IMR-90 (cell line): ENCODE data around the gene GALNT5.

Experiments used
- BHLHE40 ChIP-seq: fragments of 150-350 bp; IDR thresholded peaks from 2 replicates; pipeline ENCODE4 v1.6.1; 2016; ENCODE audit warnings: mild to moderate bottlenecking, low read depth, low read length
- CEBPB ChIP-seq: IDR thresholded peaks from 2 replicates; pipeline ENCODE4 v1.6.1; 2012; ENCODE audit warnings: low read depth, low read length, improper control_type of control experiment
- FOS ChIP-seq: fragments of 150-350 bp; IDR thresholded peaks from 2 replicates; pipeline ENCODE4 v1.6.1; 2016; ENCODE audit warnings: low read depth, low read length
- MAFK ChIP-seq: IDR thresholded peaks from 2 replicates; pipeline ENCODE4 v1.6.1; 2012; ENCODE audit warnings: low read depth, low read length, improper control_type of control experiment
- MAZ ChIP-seq: IDR thresholded peaks from 2 replicates; pipeline ENCODE4 v1.6.1; 2012; ENCODE audit warnings: low read depth, mild to moderate bottlenecking, low read length, improper control_type of control experiment, moderate library complexity, borderline replicate concordance
- MXI1 ChIP-seq: IDR thresholded peaks from 2 replicates; pipeline ENCODE4 v1.6.1; 2012; ENCODE audit warnings: low read depth, mild to moderate bottlenecking, low read length, moderate library complexity, borderline replicate concordance
- POLR2A ChIP-seq: IDR thresholded peaks from 2 replicates; pipeline ENCODE4 v1.6.1; 2012; ENCODE audit warnings: mild to moderate bottlenecking, low read depth, low read length
- RAD21 ChIP-seq: IDR thresholded peaks from 2 replicates; pipeline ENCODE4 v1.6.1; 2012; ENCODE audit warnings: low read length, improper control_type of control experiment
- RCOR1 ChIP-seq: IDR thresholded peaks from 2 replicates; pipeline ENCODE4 v1.6.1; 2012; ENCODE audit warnings: mild to moderate bottlenecking, low read length, improper control_type of control experiment; ENCODE audit not compliant: insufficient replicate concordance
- SMC3 ChIP-seq: fragments of 150-350 bp; IDR thresholded peaks from 2 replicates; pipeline ENCODE4 v1.6.1; 2016; ENCODE audit warnings: low read depth, mild to moderate bottlenecking, antibody characterized with exemption, low read length, moderate library complexity
- TF ChIP-seq, protein P1 (sequence below): conservative IDR thresholded peaks from 2 replicates; pipeline ENCODE4 v1.5.1; 2012; ENCODE audit warnings: mild to moderate bottlenecking, low read depth, low read length, improper control_type of control experiment
- TF ChIP-seq, protein P2 (sequence below): fragments of 150-350 bp; IDR thresholded peaks from 2 replicates; pipeline ENCODE4 v1.6.1; 2016; ENCODE audit warnings: low read depth, mild to moderate bottlenecking, low read length, moderate library complexity, borderline replicate concordance
- TF ChIP-seq, protein P3 (sequence below): fragments of 150-350 bp; IDR thresholded peaks from 2 replicates; pipeline ENCODE4 v1.6.1; 2017; ENCODE audit warnings: mild to moderate bottlenecking, antibody characterized with exemption, low read length, low read depth

DNA sequence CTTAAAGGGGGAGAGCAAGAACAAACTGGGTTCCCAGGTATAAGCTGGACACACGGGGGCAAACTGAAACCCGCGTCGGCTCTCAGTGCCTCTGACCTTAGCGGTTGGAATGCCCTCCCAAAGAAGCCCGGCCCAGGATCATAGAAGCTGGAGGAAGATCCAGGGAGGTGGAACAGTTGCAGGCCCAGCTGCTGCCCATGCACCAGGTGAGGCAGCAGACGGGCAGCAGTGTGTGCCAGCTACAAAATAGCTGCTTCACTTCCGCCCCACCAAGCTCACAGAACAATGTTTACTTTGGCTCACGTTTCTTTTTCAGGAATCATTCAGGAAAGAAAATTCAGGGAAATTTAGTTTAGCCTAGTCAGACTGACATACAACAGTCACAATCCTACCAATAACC lies 72.0 kb downstream of the GALNT5 start:
- TF ChIP-seq, protein P1, sequence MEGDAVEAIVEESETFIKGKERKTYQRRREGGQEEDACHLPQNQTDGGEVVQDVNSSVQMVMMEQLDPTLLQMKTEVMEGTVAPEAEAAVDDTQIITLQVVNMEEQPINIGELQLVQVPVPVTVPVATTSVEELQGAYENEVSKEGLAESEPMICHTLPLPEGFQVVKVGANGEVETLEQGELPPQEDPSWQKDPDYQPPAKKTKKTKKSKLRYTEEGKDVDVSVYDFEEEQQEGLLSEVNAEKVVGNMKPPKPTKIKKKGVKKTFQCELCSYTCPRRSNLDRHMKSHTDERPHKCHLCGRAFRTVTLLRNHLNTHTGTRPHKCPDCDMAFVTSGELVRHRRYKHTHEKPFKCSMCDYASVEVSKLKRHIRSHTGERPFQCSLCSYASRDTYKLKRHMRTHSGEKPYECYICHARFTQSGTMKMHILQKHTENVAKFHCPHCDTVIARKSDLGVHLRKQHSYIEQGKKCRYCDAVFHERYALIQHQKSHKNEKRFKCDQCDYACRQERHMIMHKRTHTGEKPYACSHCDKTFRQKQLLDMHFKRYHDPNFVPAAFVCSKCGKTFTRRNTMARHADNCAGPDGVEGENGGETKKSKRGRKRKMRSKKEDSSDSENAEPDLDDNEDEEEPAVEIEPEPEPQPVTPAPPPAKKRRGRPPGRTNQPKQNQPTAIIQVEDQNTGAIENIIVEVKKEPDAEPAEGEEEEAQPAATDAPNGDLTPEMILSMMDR = no peak
- TF ChIP-seq MXI1 (no peak), MAFK (no peak), POLR2A (no peak), SMC3 (no peak), RAD21 (no peak), RCOR1 (no peak), BHLHE40 (no peak), FOS (no peak), CEBPB (no peak), MAZ (no peak)
- TF ChIP-seq, protein P2, sequence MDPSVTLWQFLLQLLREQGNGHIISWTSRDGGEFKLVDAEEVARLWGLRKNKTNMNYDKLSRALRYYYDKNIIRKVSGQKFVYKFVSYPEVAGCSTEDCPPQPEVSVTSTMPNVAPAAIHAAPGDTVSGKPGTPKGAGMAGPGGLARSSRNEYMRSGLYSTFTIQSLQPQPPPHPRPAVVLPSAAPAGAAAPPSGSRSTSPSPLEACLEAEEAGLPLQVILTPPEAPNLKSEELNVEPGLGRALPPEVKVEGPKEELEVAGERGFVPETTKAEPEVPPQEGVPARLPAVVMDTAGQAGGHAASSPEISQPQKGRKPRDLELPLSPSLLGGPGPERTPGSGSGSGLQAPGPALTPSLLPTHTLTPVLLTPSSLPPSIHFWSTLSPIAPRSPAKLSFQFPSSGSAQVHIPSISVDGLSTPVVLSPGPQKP = no peak
- TF ChIP-seq, protein P3, sequence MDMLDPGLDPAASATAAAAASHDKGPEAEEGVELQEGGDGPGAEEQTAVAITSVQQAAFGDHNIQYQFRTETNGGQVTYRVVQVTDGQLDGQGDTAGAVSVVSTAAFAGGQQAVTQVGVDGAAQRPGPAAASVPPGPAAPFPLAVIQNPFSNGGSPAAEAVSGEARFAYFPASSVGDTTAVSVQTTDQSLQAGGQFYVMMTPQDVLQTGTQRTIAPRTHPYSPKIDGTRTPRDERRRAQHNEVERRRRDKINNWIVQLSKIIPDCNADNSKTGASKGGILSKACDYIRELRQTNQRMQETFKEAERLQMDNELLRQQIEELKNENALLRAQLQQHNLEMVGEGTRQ = no peak
